GM23338 (cell line): ENCODE measurements around the gene RCOR3. TPM values are rescaled to one million over a fixed set of nuclear protein-coding genes. Genes with fewer than 3 reads are reported as not detected.

Source experiments
- ATAC-seq: fragments of 200-7000 bp; cut with Tn5 transposase; 3 replicates; pipeline ENCODE4 v1.9.1; 2020
- DNase-seq: peaks from one replicate; pipeline ENCODE4 v3.0.0-alpha.2; 2015; ENCODE audit warnings: low spot score
- H2AFZ ChIP-seq: fragments of 200-600 bp; sonication (generic); 2 replicates; pipeline ENCODE4 v1.8.0; 2016; ENCODE audit warnings: antibody characterized with exemption, mild to moderate bottlenecking, moderate library complexity
- H3F3A ChIP-seq: fragments of 200-600 bp; sonication (generic); replicated peaks from 2 replicates; pipeline ENCODE4 v1.8.0; 2017; ENCODE audit warnings: antibody characterized with exemption, mixed run types, low read depth
- H3K27ac ChIP-seq: fragments of 200-600 bp; sonication (generic); 2 replicates; pipeline ENCODE4 v1.6.1; 2016; ENCODE audit warnings: low read depth
- H3K27me3 ChIP-seq: fragments of 200-600 bp; sonication (generic); 2 replicates; pipeline ENCODE4 v1.8.0; 2016; ENCODE audit warnings: mild to moderate bottlenecking, mixed run types, moderate library complexity; ENCODE audit not compliant: insufficient read depth
- H3K36me3 ChIP-seq: fragments of 200-600 bp; sonication (generic); 2 replicates; pipeline ENCODE4 v1.8.0; 2016; ENCODE audit warnings: mild to moderate bottlenecking; ENCODE audit not compliant: insufficient read depth
- H3K4me1 ChIP-seq: fragments of 200-600 bp; sonication (generic); 2 replicates; pipeline ENCODE4 v1.8.0; 2016; ENCODE audit warnings: mild to moderate bottlenecking, moderate library complexity; ENCODE audit not compliant: insufficient read depth
- H3K4me2 ChIP-seq: fragments of 200-600 bp; sonication (generic); 2 replicates; pipeline ENCODE4 v1.7.1; 2017; ENCODE audit warnings: mixed run types
- H3K4me3 ChIP-seq: fragments of 200-600 bp; sonication (generic); 2 replicates; pipeline ENCODE4 v1.6.1; 2016; ENCODE audit warnings: mixed run types
- H3K79me2 ChIP-seq: fragments of 200-600 bp; sonication (generic); replicated peaks from 2 replicates; pipeline ENCODE4 v1.8.0; 2017; ENCODE audit warnings: mild to moderate bottlenecking; ENCODE audit not compliant: insufficient read depth
- H3K9me2 ChIP-seq: fragments of 200-600 bp; sonication (generic); 2 replicates; pipeline ENCODE4 v1.8.0; 2017; ENCODE audit not compliant: insufficient read depth
- H4K20me1 ChIP-seq: fragments of 200-600 bp; sonication (generic); replicated peaks from 2 replicates; pipeline ENCODE4 v1.8.0; 2017; ENCODE audit warnings: mild to moderate bottlenecking; ENCODE audit not compliant: insufficient read depth
- H3K27ac Mint-ChIP-seq: 2 replicates; pipeline ENCODE4 v1.8.0; 2020; ENCODE audit warnings: inconsistent platforms, mild to moderate bottlenecking, moderate library complexity, mixed read lengths
- H3K27me3 Mint-ChIP-seq: 3 replicates; pipeline ENCODE4 v1.8.0; 2022; ENCODE audit warnings: low read depth, mild to moderate bottlenecking, moderate library complexity, mixed read lengths, inconsistent platforms; ENCODE audit not compliant: insufficient read depth, poor library complexity
- H3K36me3 Mint-ChIP-seq: 3 replicates; pipeline ENCODE4 v1.8.0; 2021; ENCODE audit warnings: low read depth, mild to moderate bottlenecking, inconsistent platforms, moderate library complexity, mixed read lengths
- H3K4me1 Mint-ChIP-seq: 3 replicates; pipeline ENCODE4 v1.8.0; 2020; ENCODE audit warnings: mild to moderate bottlenecking, inconsistent platforms, mixed read lengths
- H3K4me3 Mint-ChIP-seq: 3 replicates; pipeline ENCODE4 v1.8.0; 2021; ENCODE audit warnings: moderate library complexity, mild to moderate bottlenecking, inconsistent platforms, mixed read lengths
- H3K9me3 Mint-ChIP-seq: 3 replicates; pipeline ENCODE4 v1.8.0; 2020; ENCODE audit warnings: moderate library complexity, mild to moderate bottlenecking, inconsistent platforms, mixed read lengths
- EZH2 ChIP-seq: fragments of 200-600 bp; sonication (generic); IDR thresholded peaks from one replicate; pipeline ENCODE4 v1.8.0; 2017; ENCODE audit warnings: antibody characterized with exemption, mild to moderate bottlenecking, low read depth; ENCODE audit not compliant: unreplicated experiment
- EZH2phosphoT487 ChIP-seq: fragments of 200-600 bp; sonication (generic); IDR thresholded peaks from one replicate; pipeline ENCODE4 v1.8.1; 2018; ENCODE audit warnings: antibody characterized with exemption; ENCODE audit not compliant: unreplicated experiment
- JUNB ChIP-seq: IDR thresholded peaks from one replicate; pipeline ENCODE4 v1.6.1; 2016; ENCODE audit warnings: antibody characterized with exemption; ENCODE audit not compliant: unreplicated experiment
- STAT1 ChIP-seq: IDR thresholded peaks from one replicate; pipeline ENCODE4 v1.6.1; 2016; ENCODE audit warnings: antibody characterized with exemption; ENCODE audit not compliant: unreplicated experiment
- ZNF462 ChIP-seq: fragments of 250-450 bp; sonication (Bioruptor Pico); IDR thresholded peaks from 2 replicates; pipeline ENCODE4 v1.5.0; 2020; ENCODE audit warnings: mild to moderate bottlenecking, moderate library complexity
- polyA plus RNA-seq: library from polyadenylated mRNA; unstranded; fragments of >200 nt; fragmentation: Nextera tagmentation; extraction: Ambion mirVana; gene quantifications from 2 replicates; pipeline ENCODE4 v1.2.1, GENCODE V29; 2016
- total RNA-seq: library from RNA; depleted of rRNA; stranded (reverse); fragments of >200 nt; shearing (Covaris generic); gene quantifications from 2 replicates; pipeline ENCODE4 v1.2.3, GENCODE V29; 2014
- TF ChIP-seq, protein P1 (sequence below), 2 experiments: fragments of 200-600 bp in 1 of 2; sonication (generic) in 1 of 2; conservative IDR thresholded peaks; 2 replicates each; pipeline versions ENCODE4 v1.5.1 to v1.6.1; 2016 to 2017; ENCODE audit warnings: antibody characterized with exemption in 2 of 2, low read depth in 2 of 2, mild to moderate bottlenecking in 2 of 2, moderate library complexity in 1 of 2
- TF ChIP-seq, protein P2 (sequence below): IDR thresholded peaks from 2 replicates; pipeline ENCODE4 v1.6.1; 2016; ENCODE audit warnings: antibody characterized with exemption

Gene RCOR3
- total and polyA plus RNA-seq, 2 experiments from 2014 or later, result 19.4 to 26.2 TPM

DNA sequence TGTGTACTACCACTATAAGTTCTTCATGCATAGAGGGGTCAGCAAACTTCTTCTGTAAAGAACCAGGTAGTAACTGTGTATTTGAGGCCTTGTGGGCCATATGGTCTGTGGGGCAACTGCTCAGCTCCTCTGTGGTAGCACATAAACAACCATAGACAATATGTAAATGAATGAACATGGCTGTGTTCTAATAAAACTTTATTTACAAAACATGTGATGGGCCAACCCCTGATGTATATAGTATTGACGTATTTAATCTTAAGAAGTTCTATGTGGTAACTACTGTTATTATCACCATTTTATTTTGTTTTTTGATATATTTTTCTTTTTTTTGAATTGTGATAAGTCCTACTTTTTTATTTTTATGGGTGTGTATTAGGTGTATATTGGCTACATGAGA lies 82.8 kb downstream of the RCOR3 start (continued):
- no peak for TF ChIP-seq ZNF462
- no peak for TF ChIP-seq JUNB
- TF ChIP-seq EZH2phosphoT487, result no peak

DNA sequence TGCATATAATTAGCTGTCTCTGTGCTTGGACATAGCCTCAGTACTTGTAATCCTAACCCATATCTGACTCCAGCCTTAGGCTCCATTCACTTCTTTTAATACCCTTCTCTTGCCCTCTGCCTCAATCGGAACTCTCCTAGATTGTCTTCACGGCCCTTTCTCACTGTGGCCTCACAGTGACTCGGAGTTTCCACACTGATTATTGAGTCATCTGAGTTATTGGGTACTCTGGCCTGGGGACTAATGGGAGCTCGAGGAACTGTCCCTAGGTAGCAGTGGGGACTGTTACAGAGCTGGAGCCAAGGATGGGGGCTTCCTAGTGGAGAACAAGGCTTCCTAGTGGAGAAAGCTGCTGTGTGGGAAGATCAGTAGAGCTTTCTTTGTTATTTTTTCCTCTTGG lies 84.4 kb downstream of the RCOR3 start:
- no peaks in the 10 kb centered on the region for H3K9me3 Mint-ChIP-seq
- H3K27me3 Mint-ChIP-seq, result peaks cover 6% of the 10 kb centered on the region
- Histone ChIP-seq H2AFZ (no peak overlapping the region), H3K79me2 (peaks cover 11% of the 10 kb centered on the region; the same call in 1 of the 2 replicates), H3K4me2 (no peak overlapping the region), H4K20me1 (no peaks in the 10 kb centered on the region), H3K9me2 (no peaks in the 10 kb centered on the region), H3K36me3 (no peaks in the 10 kb centered on the region), H3K27me3 (no peaks in the 10 kb centered on the region), H3K27ac (no peak overlapping the region), H3K4me3 (no peak overlapping the region), H3F3A (no peaks in the 10 kb centered on the region), H3K4me1 (peaks cover 9% of the 10 kb centered on the region)
- H3K36me3 Mint-ChIP-seq, result no peaks in the 10 kb centered on the region
- H3K4me1 Mint-ChIP-seq, result peaks cover 16% of the 10 kb centered on the region
- TF ChIP-seq JUNB, result no peak
- TF ChIP-seq, protein P1, sequence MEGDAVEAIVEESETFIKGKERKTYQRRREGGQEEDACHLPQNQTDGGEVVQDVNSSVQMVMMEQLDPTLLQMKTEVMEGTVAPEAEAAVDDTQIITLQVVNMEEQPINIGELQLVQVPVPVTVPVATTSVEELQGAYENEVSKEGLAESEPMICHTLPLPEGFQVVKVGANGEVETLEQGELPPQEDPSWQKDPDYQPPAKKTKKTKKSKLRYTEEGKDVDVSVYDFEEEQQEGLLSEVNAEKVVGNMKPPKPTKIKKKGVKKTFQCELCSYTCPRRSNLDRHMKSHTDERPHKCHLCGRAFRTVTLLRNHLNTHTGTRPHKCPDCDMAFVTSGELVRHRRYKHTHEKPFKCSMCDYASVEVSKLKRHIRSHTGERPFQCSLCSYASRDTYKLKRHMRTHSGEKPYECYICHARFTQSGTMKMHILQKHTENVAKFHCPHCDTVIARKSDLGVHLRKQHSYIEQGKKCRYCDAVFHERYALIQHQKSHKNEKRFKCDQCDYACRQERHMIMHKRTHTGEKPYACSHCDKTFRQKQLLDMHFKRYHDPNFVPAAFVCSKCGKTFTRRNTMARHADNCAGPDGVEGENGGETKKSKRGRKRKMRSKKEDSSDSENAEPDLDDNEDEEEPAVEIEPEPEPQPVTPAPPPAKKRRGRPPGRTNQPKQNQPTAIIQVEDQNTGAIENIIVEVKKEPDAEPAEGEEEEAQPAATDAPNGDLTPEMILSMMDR (conservative IDR thresholded peaks at IDR 0.05; ENCODE audit: low read depth in 2 of 2), result no peak
- TF ChIP-seq STAT1, result no peak
- TF ChIP-seq EZH2, result no peak
- TF ChIP-seq, protein P2, sequence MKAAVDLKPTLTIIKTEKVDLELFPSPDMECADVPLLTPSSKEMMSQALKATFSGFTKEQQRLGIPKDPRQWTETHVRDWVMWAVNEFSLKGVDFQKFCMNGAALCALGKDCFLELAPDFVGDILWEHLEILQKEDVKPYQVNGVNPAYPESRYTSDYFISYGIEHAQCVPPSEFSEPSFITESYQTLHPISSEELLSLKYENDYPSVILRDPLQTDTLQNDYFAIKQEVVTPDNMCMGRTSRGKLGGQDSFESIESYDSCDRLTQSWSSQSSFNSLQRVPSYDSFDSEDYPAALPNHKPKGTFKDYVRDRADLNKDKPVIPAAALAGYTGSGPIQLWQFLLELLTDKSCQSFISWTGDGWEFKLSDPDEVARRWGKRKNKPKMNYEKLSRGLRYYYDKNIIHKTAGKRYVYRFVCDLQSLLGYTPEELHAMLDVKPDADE, result no peak
- ATAC-seq (no peak), DNase-seq (no peak)
- no peak overlapping the region for H3K4me3 Mint-ChIP-seq
- H3K27ac Mint-ChIP-seq, result no peak overlapping the region
